H9 (cell line): Measurements from ENCODE around the gene ATF1. TPM values are rescaled to one million over a fixed set of nuclear protein-coding genes. Genes with fewer than 3 reads are reported as not detected.

Source experiments
- DNase-seq: peaks from one replicate; pipeline ENCODE4 v3.0.0-alpha.2; 2017
- H2AFZ ChIP-seq: one replicate; pipeline ENCODE4 v1.6.1; 2013; ENCODE audit warnings: mild to moderate bottlenecking, low read length, control low read depth, moderate library complexity
- H2AK5ac ChIP-seq: 2 replicates; pipeline ENCODE4 v1.6.1; 2013; ENCODE audit warnings: low read length, control low read depth, mixed read lengths; ENCODE audit not compliant: insufficient read length
- H2BK120ac ChIP-seq: one replicate; pipeline ENCODE4 v1.6.1; 2013; ENCODE audit warnings: low read depth, mild to moderate bottlenecking, low read length, control low read depth, inconsistent platforms; ENCODE audit not compliant: poor library complexity, severe bottlenecking
- H2BK12ac ChIP-seq: 2 replicates; pipeline ENCODE4 v1.6.1; 2013; ENCODE audit warnings: low read length, control low read depth, mixed read lengths, low read depth; ENCODE audit not compliant: insufficient read length
- H2BK15ac ChIP-seq: 2 replicates; pipeline ENCODE4 v1.6.1; 2013; ENCODE audit warnings: low read depth, low read length, control low read depth
- H2BK20ac ChIP-seq: one replicate; pipeline ENCODE4 v1.6.1; 2013; ENCODE audit warnings: low read depth, mild to moderate bottlenecking, low read length, control low read depth, inconsistent platforms; ENCODE audit not compliant: poor library complexity, severe bottlenecking
- H2BK5ac ChIP-seq: 2 replicates; pipeline ENCODE4 v1.6.1; 2013; ENCODE audit warnings: low read length, control low read depth, mixed read lengths; ENCODE audit not compliant: insufficient read length
- H3K14ac ChIP-seq: 2 replicates; pipeline ENCODE4 v1.6.1; 2013; ENCODE audit warnings: low read length, control low read depth; ENCODE audit not compliant: insufficient read depth
- H3K18ac ChIP-seq: 2 replicates; pipeline ENCODE4 v1.6.1; 2013; ENCODE audit warnings: low read depth, mild to moderate bottlenecking, mixed read lengths, low read length, control low read depth; ENCODE audit not compliant: insufficient read length
- H3K23ac ChIP-seq: 2 replicates; pipeline ENCODE4 v1.6.1; 2013; ENCODE audit warnings: low read length, control low read depth, mixed read lengths, low read depth; ENCODE audit not compliant: insufficient read length
- H3K23me2 ChIP-seq: 2 replicates; pipeline ENCODE4 v1.6.1; 2013; ENCODE audit warnings: low read depth, mild to moderate bottlenecking, mixed read lengths, low read length, control low read depth; ENCODE audit not compliant: insufficient read length, poor library complexity, severe bottlenecking
- H3K27ac ChIP-seq: 2 replicates; pipeline ENCODE4 v1.5.1; 2013; ENCODE audit warnings: low read length, control low read depth, mixed read lengths, low read depth; ENCODE audit not compliant: insufficient read length
- H3K27me3 ChIP-seq: 2 replicates; pipeline ENCODE4 v1.6.1; 2013; ENCODE audit warnings: low read length, control low read depth, inconsistent platforms; ENCODE audit not compliant: insufficient read depth
- H3K4ac ChIP-seq: 2 replicates; pipeline ENCODE4 v1.6.1; 2013; ENCODE audit warnings: low read depth, mild to moderate bottlenecking, control low read depth, inconsistent platforms, low read length, moderate library complexity
- H3K4me1 ChIP-seq: 2 replicates; pipeline ENCODE4 v1.6.1; 2013; ENCODE audit warnings: low read length, control low read depth, inconsistent platforms; ENCODE audit not compliant: insufficient read depth
- H3K4me2 ChIP-seq: 2 replicates; pipeline ENCODE4 v1.6.1; 2013; ENCODE audit warnings: low read length, control low read depth, mixed read lengths; ENCODE audit not compliant: insufficient read length, insufficient read depth
- H3K56ac ChIP-seq: 2 replicates; pipeline ENCODE4 v1.6.1; 2013; ENCODE audit warnings: low read depth, mild to moderate bottlenecking, mixed read lengths, low read length, control low read depth; ENCODE audit not compliant: insufficient read length
- H3K79me1 ChIP-seq: 2 replicates; pipeline ENCODE4 v1.6.1; 2013; ENCODE audit warnings: low read depth, mild to moderate bottlenecking, moderate library complexity, low read length, control low read depth, inconsistent platforms; ENCODE audit not compliant: insufficient read depth, poor library complexity, severe bottlenecking
- H3K79me2 ChIP-seq: 2 replicates; pipeline ENCODE4 v1.6.1; 2013; ENCODE audit warnings: low read length, control low read depth, inconsistent platforms; ENCODE audit not compliant: insufficient read depth
- H3K9ac ChIP-seq: 2 replicates; pipeline ENCODE4 v1.6.1; 2013; ENCODE audit warnings: low read length, control low read depth, mixed read lengths; ENCODE audit not compliant: insufficient read length; ENCODE audit errors: extremely low read depth
- H3K9me3 ChIP-seq: one replicate; pipeline ENCODE4 v1.6.1; 2013; ENCODE audit warnings: low read depth, low read length, inconsistent platforms; ENCODE audit not compliant: control insufficient read depth
- H3T11ph ChIP-seq: one replicate; pipeline ENCODE4 v1.6.1; 2013; ENCODE audit warnings: mild to moderate bottlenecking, low read length, control low read depth, inconsistent platforms
- H4K20me1 ChIP-seq: one replicate; pipeline ENCODE4 v1.6.1; 2013; ENCODE audit not compliant: control insufficient read depth, insufficient read length, insufficient read depth
- H4K5ac ChIP-seq: 2 replicates; pipeline ENCODE4 v1.6.1; 2013; ENCODE audit warnings: low read depth, mild to moderate bottlenecking, mixed read lengths, low read length, control low read depth; ENCODE audit not compliant: insufficient read length
- H4K8ac ChIP-seq: replicated peaks from 2 replicates; pipeline ENCODE4 v1.6.1; 2013; ENCODE audit warnings: low read length, control low read depth, mixed read lengths, low read depth; ENCODE audit not compliant: insufficient read length
- H4K91ac ChIP-seq: 2 replicates; pipeline ENCODE4 v1.6.1; 2013; ENCODE audit warnings: low read depth, mild to moderate bottlenecking, moderate library complexity, mixed read lengths, low read length, control low read depth; ENCODE audit not compliant: insufficient read length
- H3K27ac Mint-ChIP-seq, 3 experiments: 2 replicates in 2 of 3; 3 replicates in 1 of 3; pipeline ENCODE4 v1.8.0; 2020 to 2021; ENCODE audit warnings: mixed read lengths in 3 of 3, mild to moderate bottlenecking in 1 of 3, moderate library complexity in 1 of 3
- H3K27me3 Mint-ChIP-seq: 2 replicates; pipeline ENCODE4 v1.8.0; 2021; ENCODE audit warnings: low read depth, mild to moderate bottlenecking, moderate library complexity, mixed read lengths
- H3K36me3 Mint-ChIP-seq, 3 experiments: 2 replicates in 2 of 3; 3 replicates in 1 of 3; pipeline ENCODE4 v1.8.0; 2020 to 2021; ENCODE audit warnings: low read depth in 3 of 3, mixed read lengths in 3 of 3; ENCODE audit not compliant: insufficient read depth in 1 of 3
- H3K4me1 Mint-ChIP-seq, 2 experiments: 2 replicates each; pipeline ENCODE4 v1.8.0; 2020; ENCODE audit warnings: mixed read lengths in 2 of 2
- H3K4me3 Mint-ChIP-seq, 2 experiments: 2 replicates in 1 of 2; 3 replicates in 1 of 2; pipeline ENCODE4 v1.8.0; 2020 to 2021; ENCODE audit warnings: mild to moderate bottlenecking in 2 of 2, mixed read lengths in 2 of 2, moderate library complexity in 1 of 2
- H3K9me3 Mint-ChIP-seq, 2 experiments: 2 replicates in 1 of 2; 3 replicates in 1 of 2; pipeline ENCODE4 v1.8.0; 2020; ENCODE audit warnings: mild to moderate bottlenecking in 2 of 2, mixed read lengths in 2 of 2, moderate library complexity in 1 of 2
- CTCF ChIP-seq: fragments of 200-600 bp; sonication (generic); conservative IDR thresholded peaks from 3 replicates; pipeline ENCODE4 v1.8.0; 2021; ENCODE audit warnings: antibody characterized with exemption, mild to moderate bottlenecking
- whole genome bisulfite sequencing: extraction: QIAGEN DNeasy Blood & Tissue Kit; methylation state at CpG from one replicate; pipeline ENCODE4 v1.1.7; 2013; ENCODE audit warnings: missing lambda C conversion rate, low lambda C conversion rate, mixed read lengths; ENCODE audit not compliant: insufficient read length; ENCODE audit errors: extremely low coverage; 5-methylcytosine and 5-hydroxymethylcytosine counted together
- total RNA-seq: library from RNA; stranded (reverse); gene quantifications from 2 replicates; pipeline ENCODE4 v1.2.1, GENCODE V29; 2021

The ATF1 gene
- total RNA-seq, 1 experiment from 2014 or later, result 47.8 TPM

- Histone ChIP-seq H4K8ac (no peak overlapping the region), H3K4ac (no peak overlapping the region), H4K5ac (no peak overlapping the region), H3K9ac (no peak overlapping the region), H4K91ac (no peak overlapping the region), H2BK12ac (no peak overlapping the region), H2BK120ac (no peak overlapping the region), H2BK15ac (no peak overlapping the region), H3K18ac (no peak overlapping the region), H4K20me1 (no peaks in the 10 kb centered on the region), H2AFZ (no peak overlapping the region), H3K23ac (no peak overlapping the region), H3K9me3 (no peaks in the 10 kb centered on the region), H3K79me1 (no peaks in the 10 kb centered on the region), H2BK5ac (no peak overlapping the region), H3K23me2 (no peaks in the 10 kb centered on the region), H3K4me1 (no peaks in the 10 kb centered on the region), H3K79me2 (no peaks in the 10 kb centered on the region), H3T11ph (no peak overlapping the region), H3K27me3 (no peaks in the 10 kb centered on the region), H3K14ac (no peak overlapping the region), H2BK20ac (no peak overlapping the region), H3K4me2 (no peak overlapping the region), H3K27ac (no peak overlapping the region), H2AK5ac (no peak overlapping the region), H3K56ac (no peak overlapping the region)
- WGBS, result no CpG with 5 or more reads among the region's 4 CpGs
- Mint-ChIP-seq H3K9me3 (no peaks in the 10 kb centered on the region), H3K4me1 (no peaks in the 10 kb centered on the region), H3K36me3 (peaks cover 21 to 56% (median 50%) of the 10 kb centered on the region in 3 experiments; a peak in 6 of 7 replicates), H3K27ac (no peak overlapping the region), H3K27me3 (no peaks in the 10 kb centered on the region), H3K4me3 (no peak overlapping the region)
- no peak for DNase-seq
- no peak for TF ChIP-seq CTCF
Measured at GRCh38 chr12:50728841-50729240, 35.1 kb upstream of the ATF1 start.
